DMS 273 (cell line): ENCODE results near the gene ATMIN.

ENCODE experiments used
- DNase-seq: peaks from one replicate; lab custom pipeline; 2025; ENCODE audit not compliant: unreplicated experiment; lab: John Stamatoyannopoulos, UW

Gene ATMIN

DNA sequence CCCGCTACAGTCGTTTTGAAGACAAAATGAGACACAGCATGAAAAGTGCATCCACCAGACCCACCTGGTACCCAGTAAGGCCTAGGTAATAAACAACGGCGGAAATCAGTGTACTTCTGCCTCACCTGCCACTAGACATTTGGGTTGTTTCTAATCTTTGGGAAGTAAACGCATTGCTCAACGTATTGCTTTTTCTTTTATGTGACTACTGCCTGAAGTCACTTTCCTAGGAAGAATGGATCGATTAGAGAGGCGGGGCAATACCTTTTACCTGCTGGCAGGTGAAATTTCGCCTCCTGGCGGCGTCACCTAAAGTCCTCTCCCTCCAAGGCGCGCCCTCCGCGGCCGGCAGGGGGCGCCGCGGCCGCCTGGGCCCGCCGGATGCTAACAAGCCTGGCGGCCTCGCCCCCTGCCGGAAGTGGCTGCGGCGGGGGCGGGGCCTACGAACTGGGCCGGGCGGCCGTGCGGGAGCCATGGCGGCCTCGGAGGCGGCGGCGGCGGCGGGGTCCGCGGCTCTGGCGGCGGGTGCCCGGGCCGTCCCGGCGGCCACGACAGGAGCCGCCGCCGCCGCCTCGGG is at the start of gene ATMIN:
Gene ATMIN, plus strand, starts transcription at position 445 of the 577 bp plus-strand sequence. Its CDS starts 29 bp downstream, at position 474.
- peak; percentile 97 for DNase-seq

GRCh38 chr16:80986557-80986956 is 49.1 kb upstream of the ATMIN start:
- DNase-seq, result no peak

DNA sequence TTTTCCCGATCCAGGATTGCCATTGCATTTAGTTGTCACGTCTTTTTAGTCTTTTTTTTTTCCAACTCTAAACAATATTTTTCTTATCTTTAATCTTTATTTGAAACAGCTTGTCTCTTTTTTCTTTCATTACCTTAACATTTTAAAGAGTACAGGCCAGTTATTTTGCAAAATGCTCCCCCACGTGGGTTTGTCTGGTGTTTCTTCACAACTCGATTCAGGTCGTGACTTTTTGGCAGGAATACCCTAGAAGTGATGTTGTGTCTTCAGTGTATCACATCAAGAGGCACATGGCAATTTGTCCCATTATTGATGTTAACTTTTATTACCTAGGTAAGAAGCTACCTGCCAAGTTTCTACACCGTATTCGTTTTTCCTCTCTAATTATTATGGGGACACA is 46.9 kb upstream of the ATMIN start:
- DNase-seq, result no peak

- DNase-seq, result no peak
These were observed 45.8 kb upstream of the ATMIN start for GRCh38 chr16:80989801-80990200.

GRCh38 chr16:80990577-80990976 is 45.1 kb upstream of the ATMIN start:
- no peak for DNase-seq

- no peak for DNase-seq
These were observed 44.7 kb upstream of the ATMIN start for GRCh38 chr16:80990978-80991377.

DNA sequence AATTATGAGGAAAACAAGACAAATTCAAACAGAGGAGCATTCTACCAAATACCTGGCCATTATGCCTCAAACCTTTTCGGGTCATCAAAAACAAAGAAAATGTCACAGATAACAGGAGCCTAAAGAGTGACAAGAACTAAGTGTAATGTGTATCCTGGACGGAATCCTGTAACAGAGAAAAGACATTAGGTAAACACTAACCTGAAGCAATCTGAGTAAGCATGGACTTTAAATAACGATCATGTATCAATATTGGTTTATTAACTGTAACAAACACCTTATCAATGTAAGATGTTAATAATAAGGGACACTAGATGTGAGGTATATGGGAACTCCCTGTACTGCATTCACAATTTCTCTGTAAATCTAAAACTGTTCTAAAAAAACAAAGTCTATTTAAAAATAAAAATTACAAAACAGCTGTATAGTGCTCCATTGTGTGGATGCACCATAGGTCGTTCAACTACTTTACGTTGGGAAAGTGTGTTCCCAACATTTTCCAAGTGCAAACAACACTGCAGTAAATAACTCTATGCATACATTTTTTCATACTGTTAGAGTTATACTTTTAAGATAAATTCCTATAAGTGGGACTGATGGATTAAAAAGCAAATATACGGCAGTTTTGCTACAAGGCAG is 43.7 kb upstream of the ATMIN start:
- no peak for DNase-seq

DNA sequence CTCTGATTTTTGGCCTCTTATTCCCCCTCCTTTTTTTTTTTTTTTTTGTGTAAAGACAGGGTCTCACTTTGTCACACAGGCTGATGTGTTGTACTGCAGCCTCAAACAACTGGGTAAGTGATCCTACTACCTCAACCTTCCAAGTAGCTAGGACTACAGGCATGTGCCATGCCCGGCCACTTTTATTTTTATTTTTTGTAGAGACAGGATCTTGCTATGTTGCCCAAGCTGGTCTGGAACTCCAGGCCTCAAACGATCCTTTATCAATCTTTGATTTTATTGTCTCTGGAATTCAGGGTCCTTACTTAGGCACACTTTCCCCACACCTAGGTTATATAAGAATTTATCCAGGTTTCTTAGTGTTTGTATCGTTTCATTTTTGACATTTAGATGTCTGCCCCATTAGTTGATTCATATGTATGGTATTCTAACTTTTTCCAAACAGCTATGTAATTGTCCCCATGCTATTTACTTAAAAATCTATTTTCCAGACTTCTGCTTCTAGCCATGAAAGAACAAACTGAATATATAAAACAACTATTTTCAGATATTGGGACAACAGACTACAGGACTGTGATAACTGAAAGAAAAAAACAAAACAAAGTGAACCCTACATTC is 42.9 kb upstream of the ATMIN start:
- DNase-seq, result no peak

DNA sequence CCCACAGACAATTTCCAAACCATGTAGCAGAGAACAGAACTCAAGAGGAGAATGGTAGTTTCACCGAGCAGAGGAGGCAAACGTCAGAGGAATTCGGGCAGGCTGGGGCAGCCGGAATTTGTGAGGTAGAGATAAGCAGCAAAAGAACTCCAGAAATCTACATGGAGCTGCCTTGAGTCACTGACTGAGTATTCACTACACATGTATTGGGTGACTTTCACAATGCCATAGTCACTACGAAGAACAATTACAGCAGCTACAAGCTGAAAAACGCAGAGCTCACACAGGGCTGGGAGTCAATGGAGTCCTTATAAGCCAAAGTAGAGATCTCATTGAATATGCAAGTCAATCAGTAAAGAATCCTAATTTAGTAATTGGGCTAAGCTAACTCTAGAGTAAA is 42.3 kb upstream of the ATMIN start:
- DNase-seq, result no peak

GRCh38 chr16:80993834-80994233 is 41.8 kb upstream of the ATMIN start:
- peak; percentile 18 for DNase-seq

GRCh38 chr16:80994451-80994850 is 41.2 kb upstream of the ATMIN start:
- DNase-seq, result no peak

DNA sequence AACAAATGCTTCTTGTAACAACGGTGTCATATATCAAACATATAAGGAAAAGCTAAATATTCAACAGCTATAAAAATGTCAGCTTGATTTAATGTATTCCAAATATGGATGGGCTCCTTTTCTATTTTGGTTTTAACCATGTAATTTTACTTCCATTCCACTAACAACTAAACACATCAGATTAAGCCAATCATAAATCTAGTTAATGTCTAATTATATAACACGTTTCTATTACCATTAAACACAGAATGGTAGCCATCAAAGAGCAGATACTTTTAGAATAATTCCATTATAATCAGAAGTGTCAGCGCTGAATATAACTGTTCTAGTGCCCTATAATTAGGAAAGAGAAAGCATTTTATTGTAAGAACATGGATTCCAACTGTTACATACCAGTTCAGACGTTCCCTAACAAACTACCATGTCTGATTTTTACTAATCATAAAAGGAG is 38.9 kb upstream of the ATMIN start:
- peak; percentile 5 for DNase-seq

- no peak for DNase-seq
These were observed 38.4 kb upstream of the ATMIN start for GRCh38 chr16:80997139-80997798.

DNA sequence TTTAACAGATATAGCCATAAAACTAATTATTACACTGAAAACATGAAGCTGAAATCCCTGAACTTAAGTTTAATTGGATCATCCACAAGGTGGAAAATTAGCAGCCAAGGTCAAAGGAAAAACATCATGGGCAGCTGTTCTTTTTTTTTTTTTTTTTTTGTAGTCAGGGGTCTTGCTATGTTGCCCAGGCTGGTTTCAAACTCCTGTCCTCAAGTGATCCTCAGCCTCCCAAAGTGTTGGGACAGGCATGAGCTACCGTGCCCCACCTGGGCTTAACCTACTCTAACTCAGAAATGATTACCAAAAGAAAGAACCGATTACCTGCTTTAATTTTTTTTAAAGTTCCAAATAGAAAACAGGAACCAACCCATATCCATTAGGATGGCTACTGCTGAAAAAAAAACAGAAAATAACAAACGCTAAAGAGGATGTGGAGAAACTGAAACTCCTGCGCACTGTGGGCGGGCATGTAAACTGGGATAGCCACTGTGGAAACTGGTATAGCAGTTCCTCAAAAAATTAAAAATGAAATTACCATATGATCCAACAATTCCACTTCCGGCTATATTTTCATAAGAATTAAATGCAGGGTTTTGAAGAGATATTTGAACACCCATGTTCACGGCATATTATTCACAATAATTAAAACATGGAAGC is 37.5 kb upstream of the ATMIN start:
- no peak for DNase-seq

DNA sequence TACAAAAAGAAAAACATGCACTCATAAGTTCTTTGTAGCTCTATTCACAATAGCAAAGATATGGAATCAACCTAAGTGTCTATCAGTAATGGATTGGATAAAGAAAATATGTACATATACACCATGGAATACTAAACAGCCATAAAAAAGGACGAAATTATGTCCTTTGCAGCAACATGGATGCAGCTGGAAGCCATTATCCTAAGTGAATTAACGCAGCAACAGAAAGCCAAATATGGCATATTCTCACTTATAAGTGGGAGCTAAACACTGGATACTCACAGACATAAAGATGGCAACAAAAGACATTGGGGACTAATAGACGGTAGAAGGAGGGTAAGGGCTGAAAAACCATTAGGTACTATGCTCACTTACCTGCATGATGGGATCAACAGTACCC is 34.8 kb upstream of the ATMIN start:
- DNase-seq, result no peak

- no peak for DNase-seq
These were observed 34.3 kb upstream of the ATMIN start for GRCh38 chr16:81001330-81001729.

GRCh38 chr16:81003064-81003463 is 32.6 kb upstream of the ATMIN start:
- no peak for DNase-seq

- no peak for DNase-seq
These were observed 31.8 kb upstream of the ATMIN start for GRCh38 chr16:81003610-81004460.

GRCh38 chr16:81004646-81005353 is 30.8 kb upstream of the ATMIN start:
- DNase-seq, result peak; percentile 83

DNA sequence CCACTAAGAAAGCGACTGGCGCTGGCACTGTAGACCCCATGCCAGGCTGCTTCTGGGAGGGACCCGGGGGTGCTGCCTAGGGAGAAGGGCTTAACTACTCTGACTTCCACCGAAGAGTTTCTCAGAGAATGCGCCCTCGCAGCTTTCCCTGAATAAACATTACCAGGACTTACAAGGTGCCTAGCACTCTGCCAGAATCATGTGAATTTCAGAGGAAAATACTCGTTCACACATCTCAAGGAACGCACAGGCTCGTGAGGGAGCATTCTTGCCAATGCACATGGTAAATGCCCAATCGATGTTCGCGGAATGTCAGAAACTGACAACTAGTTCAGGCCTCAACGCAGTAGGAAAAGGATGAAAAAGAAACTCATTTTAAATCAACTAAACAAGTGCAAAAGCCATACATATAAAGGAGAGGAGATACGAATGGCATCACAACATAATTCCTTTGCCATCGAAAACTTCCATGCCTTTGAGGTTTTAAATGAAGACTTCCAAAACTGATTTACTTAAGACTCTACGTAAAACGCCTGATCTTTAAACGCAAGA is 30.0 kb upstream of the ATMIN start:
- peak; percentile 41 for DNase-seq
